HG03039 (cell line): ENCODE measurements around the gene DIPK1B.

Source experiments
- ATAC-seq: cut with Tn5 transposase; IDR thresholded peaks from one replicate; pipeline ENCODE4 v1.9.1; 2021; ENCODE audit warnings: mild to moderate bottlenecking, moderate library complexity; ENCODE audit not compliant: unreplicated experiment

Gene DIPK1B

DNA sequence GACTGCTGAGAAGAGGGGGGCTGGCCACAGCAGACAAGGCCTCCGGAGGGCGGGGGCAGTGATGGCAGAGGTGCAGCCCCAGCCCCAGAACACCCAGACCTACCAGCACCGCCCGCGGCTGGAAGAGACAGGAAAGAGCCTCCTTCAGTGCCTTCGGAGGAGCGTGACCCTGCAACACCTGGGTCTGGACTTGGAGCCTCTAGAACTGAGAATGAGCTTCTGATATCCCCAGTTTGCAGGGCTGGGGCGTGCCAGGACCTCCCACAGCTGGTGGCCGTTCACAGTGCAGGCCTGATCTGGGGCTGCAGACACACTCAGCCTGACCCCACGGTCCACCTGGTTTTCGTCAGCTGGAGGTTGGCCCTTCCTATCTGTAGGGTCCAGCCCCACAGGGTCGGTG is 21.2 kb downstream of the DIPK1B start:
- ATAC-seq, result no peak

- no peak for ATAC-seq
These were observed 22.6 kb downstream of the DIPK1B start for GRCh38 chr9:136734837-136735496.

DNA sequence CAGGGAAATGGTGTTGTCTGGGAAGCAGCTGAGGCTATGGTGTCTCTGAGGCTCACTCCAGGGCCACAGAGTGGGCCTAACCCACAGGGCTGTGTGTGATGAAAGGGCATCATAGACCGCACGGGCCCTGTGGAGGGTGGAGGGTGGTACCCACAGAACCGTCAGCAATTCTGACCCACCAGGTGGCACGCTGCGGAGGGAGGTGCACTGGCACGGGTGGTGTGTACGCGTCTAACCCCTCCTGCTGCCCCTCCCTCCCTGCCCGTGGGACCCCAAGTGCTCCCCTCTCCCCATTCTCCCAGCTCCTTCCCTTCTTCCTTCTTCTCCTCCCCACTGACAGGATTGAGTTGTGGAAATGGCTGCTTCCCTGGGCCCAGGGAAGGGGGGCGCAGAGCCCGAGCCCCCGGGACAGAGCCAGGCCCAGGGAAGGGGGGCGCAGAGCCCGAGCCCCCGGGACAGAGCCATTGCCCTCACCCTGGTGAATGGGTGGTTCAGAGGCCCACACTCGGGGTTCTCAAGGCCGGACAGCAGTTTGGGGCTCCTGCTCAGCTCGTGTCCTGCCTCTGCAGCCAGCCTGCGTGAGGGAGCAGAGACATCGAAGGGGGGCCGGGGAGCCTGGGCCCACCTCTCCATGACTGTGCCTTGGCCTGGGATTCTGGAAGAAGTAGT is 23.6 kb downstream of the DIPK1B start:
- no peak for ATAC-seq

DNA sequence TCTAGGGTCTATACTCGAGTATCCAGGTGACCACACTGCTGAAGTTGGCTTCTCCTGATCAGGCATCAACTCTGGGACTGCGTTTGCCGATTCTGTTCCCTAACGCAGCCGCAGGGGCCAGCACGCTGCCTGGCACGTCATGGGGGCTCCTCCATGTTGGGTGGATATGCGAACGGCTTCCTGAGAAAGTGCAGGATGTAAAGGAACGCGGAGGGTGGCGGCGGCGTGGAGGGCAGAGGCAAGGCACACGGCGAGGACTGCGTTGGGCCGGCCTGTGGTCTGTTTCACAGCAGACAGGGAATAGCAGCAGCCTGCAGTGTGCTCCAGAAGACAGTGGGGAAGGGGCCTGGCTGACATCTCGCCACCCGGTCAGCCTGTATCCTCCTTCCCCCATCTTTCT is 26.6 kb downstream of the DIPK1B start:
- ATAC-seq, result no peak

DNA sequence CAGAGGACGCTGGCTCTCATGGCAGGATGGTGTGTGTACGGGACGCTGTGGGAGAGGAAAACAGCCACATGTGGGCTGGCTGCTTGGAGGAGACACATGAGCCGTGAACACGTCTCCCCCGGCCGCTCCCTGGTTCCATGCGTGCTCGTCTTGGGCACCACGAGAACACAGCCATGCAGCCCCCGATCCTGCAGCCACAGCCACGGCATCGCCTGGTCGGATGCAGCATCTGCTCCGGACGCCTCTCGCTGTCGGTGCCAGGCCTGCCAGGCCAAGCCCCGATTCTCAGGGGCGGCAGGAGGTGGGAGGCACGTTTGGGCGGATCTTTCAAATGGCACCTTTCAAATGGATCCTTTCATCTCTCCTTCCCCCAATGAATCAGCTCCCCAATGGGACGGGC is 27.1 kb downstream of the DIPK1B start:
- ATAC-seq, result no peak

- ATAC-seq, result no peak
These were observed 27.7 kb downstream of the DIPK1B start for GRCh38 chr9:136740069-136740468.

GRCh38 chr9:136740491-136740890 is 28.1 kb downstream of the DIPK1B start:
- ATAC-seq, result no peak

GRCh38 chr9:136740971-136741882 is 28.9 kb downstream of the DIPK1B start:
- ATAC-seq, result no peak

GRCh38 chr9:136741883-136742571 is 29.7 kb downstream of the DIPK1B start:
- ATAC-seq, result no peak

GRCh38 chr9:136742591-136743391 is 30.4 kb downstream of the DIPK1B start, which contains the start of gene LCN10:
LCN10 (minus strand) TSS chr9:136742940; CDS start chr9:136742903, 37 bp downstream.
- no peak for ATAC-seq

- no peak for ATAC-seq
These were observed 31.4 kb downstream of the DIPK1B start for GRCh38 chr9:136743639-136744211.

DNA sequence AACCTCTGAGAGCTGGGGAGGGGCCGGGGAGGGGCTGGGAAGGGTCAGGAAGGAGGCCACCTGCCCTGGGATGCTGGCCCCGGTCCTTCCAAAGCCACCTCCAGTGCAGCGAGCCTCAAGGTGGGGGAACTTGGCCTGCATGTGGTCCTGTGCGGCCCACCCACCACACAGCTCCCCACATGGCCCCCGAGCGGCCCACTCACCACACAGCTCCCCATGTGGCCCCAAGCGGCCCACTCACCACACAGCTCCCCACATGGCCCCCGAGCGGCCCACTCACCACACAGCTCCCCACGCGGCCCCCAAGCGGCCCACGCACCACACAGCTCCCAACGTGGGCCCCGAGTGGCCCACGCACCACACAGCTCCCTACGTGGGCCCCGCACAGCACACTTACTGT is 32.4 kb downstream of the DIPK1B start:
- ATAC-seq, result no peak

- ATAC-seq, result no peak
These were observed 33.2 kb downstream of the DIPK1B start for GRCh38 chr9:136745389-136746154.

DNA sequence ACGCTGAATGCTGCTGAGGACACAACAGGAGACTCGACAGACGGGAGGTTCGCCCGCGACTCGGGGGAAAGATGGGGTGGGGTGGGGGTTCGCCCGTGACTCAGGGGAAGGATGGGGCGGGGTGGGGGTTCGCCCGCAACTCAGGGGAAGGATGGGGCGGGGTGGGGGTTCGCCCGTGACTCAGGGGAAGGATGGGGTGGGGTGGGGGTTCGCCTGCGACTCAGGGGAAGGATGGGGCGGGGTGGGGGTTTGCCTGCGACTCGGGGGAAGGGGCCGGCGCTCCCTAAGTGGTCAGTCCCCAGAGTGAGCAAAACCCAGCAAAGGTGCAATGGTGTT is 33.8 kb downstream of the DIPK1B start:
- ATAC-seq, result no peak

DNA sequence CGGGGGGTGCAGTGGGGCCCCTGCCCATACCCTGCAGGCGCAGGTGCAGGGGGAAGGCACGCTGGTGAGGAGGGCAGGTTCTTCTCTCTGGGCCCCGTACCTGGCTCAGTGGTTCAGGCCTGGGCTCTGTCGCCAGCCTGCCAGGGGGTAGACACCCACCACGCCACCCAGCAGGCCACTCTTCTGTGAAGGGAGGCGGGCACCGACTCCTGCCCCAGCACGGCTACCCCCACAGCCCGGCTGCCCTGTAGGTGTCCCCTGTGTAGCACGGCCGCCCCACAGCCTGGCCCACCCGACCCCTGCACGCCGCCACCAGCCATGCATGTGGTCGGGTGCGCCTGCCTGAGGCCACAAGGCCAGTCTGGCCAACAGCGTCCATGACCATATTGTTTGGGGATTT is 34.2 kb downstream of the DIPK1B start:
- no peak for ATAC-seq

- no peak for ATAC-seq
These were observed 35.0 kb downstream of the DIPK1B start for GRCh38 chr9:136747161-136748060.

DNA sequence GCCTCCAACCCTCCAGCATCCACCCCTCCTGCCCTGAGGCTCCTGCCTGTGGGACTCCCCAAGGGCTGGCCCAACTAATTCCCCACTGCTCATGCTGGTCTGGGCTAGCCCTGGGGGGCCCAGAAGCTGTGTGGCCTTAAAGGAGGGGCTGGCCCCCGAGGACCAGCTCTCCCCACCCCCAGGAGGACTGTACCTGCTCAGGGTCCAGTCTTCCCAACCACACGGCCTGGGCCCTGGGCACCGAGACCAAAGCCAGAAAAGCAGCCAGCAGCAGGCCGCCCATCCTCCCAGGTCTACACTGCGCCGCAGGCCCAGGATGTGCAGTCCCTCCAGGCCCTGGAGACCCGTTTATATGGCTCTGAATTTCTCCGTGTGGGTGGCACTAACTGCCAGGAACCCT is 35.8 kb downstream of the DIPK1B start, which contains the start of gene LCN6:
Gene LCN6 (minus strand): TSS at position 325 of the 400 bp plus-strand sequence. CDS start 42 bp downstream, at position 283.
- no peak for ATAC-seq
